ENCODE data around the gene C1QTNF7.

The C1QTNF7 gene

GRCh38 chr4:15427701-15428100 lies at the start of gene C1QTNF7:
C1QTNF7 (plus strand) TSS chr4:15428033; CDS start chr4:15435744, 7,711 bp downstream.
- DNase-seq, result no peak

- no peak for DNase-seq
Observed at GRCh38 chr4:15378062-15378461, 49.8 kb upstream of the C1QTNF7 start.

GRCh38 chr4:15378493-15378892 lies 49.3 kb upstream of the C1QTNF7 start:
- no peak for DNase-seq

- no peak for DNase-seq
Observed at GRCh38 chr4:15381806-15382338, 46.0 kb upstream of the C1QTNF7 start.

- no peak for DNase-seq
Observed at GRCh38 chr4:15382669-15383273, 45.1 kb upstream of the C1QTNF7 start.

- no peak for DNase-seq
Observed at GRCh38 chr4:15385515-15385914, 42.3 kb upstream of the C1QTNF7 start.

- DNase-seq, result no peak
Observed at GRCh38 chr4:15385928-15386327, 41.9 kb upstream of the C1QTNF7 start.

GRCh38 chr4:15390494-15390893 lies 37.3 kb upstream of the C1QTNF7 start:
- no peak for DNase-seq

GRCh38 chr4:15392053-15392805 lies 35.6 kb upstream of the C1QTNF7 start:
- no peak for DNase-seq

GRCh38 chr4:15395311-15395710 lies 32.5 kb upstream of the C1QTNF7 start:
- DNase-seq, result no peak

GRCh38 chr4:15396157-15396800 lies 31.6 kb upstream of the C1QTNF7 start:
- DNase-seq, result peak; percentile 19

GRCh38 chr4:15398001-15398400 lies 29.8 kb upstream of the C1QTNF7 start:
- no peak for DNase-seq

- no peak for DNase-seq
Observed at GRCh38 chr4:15398732-15399131, 29.1 kb upstream of the C1QTNF7 start.

- no peak for DNase-seq
Observed at GRCh38 chr4:15400226-15400625, 27.6 kb upstream of the C1QTNF7 start.

GRCh38 chr4:15400981-15401671 lies 26.7 kb upstream of the C1QTNF7 start:
- no peak for DNase-seq

GRCh38 chr4:15402146-15402545 lies 25.7 kb upstream of the C1QTNF7 start:
- no peak for DNase-seq

GRCh38 chr4:15402974-15403373 lies 24.9 kb upstream of the C1QTNF7 start:
- no peak for DNase-seq

- no peak for DNase-seq
Observed at GRCh38 chr4:15405018-15405417, 22.8 kb upstream of the C1QTNF7 start.

GRCh38 chr4:15410750-15411149 lies 17.1 kb upstream of the C1QTNF7 start:
- DNase-seq, result no peak

- DNase-seq, result no peak
Observed at GRCh38 chr4:15412461-15412860, 15.4 kb upstream of the C1QTNF7 start.

GRCh38 chr4:15413010-15413622 lies 14.7 kb upstream of the C1QTNF7 start:
- DNase-seq, result no peak

GRCh38 chr4:15413623-15414019 lies 14.2 kb upstream of the C1QTNF7 start:
- no peak for DNase-seq

All from NCI-H345 (cell line).